ENCODE measurements around the gene GTF2H4.

- TF ChIP-seq CTCF (IDR thresholded peaks at IDR 0.05) = no peak
- TF ChIP-seq POLR2A (IDR thresholded peaks at IDR 0.05) = no peak
These were observed 46.8 kb downstream of the GTF2H4 start for GRCh38 chr6:30954631-30955366.
